ENCODE measurements around the gene IL4. TPM values are rescaled to one million over a fixed set of nuclear protein-coding genes. Genes with fewer than 3 reads are reported as not detected.

Gene IL4
- total and polyA plus RNA-seq, 9 of the 15 experiments (the other 6 are each of a cell fraction or from before 2014, with no cell fraction given): 0.22 to 0.62 TPM; not detected in 7

GRCh38 chr5:132641241-132641723 is 32.5 kb upstream of the IL4 start:
- Histone ChIP-seq H3K4me1 (replicated peaks in 1 of 2; ENCODE audit: control insufficient read depth in 2 of 2, insufficient read depth in 2 of 2, low read length in 2 of 2) (no peaks in the 10 kb centered on the region), H4K20me1 (replicated peaks; ENCODE audit: control insufficient read depth, insufficient read depth, low read length) (no peaks in the 10 kb centered on the region), H3K9me3 (replicated peaks; ENCODE audit: control insufficient read depth, insufficient read depth, low read depth, low read length) (no peaks in the 10 kb centered on the region), H3K4me3 (no peak overlapping the region), H3K79me2 (ENCODE audit: control insufficient read depth, insufficient read depth, low read length) (no peaks in the 10 kb centered on the region), H3K9me1 (ENCODE audit: control insufficient read depth, insufficient read depth, low read length) (no peaks in the 10 kb centered on the region), H3K27me3 (ENCODE audit: control insufficient read depth in 2 of 2, insufficient read depth in 2 of 2, low read length in 2 of 2) (no peaks in the 10 kb centered on the region), H3K9ac (ENCODE audit: insufficient read depth in 1 of 2, low read depth in 2 of 2, low read length in 2 of 2) (no peak overlapping the region), H3K27ac (ENCODE audit: extremely low read depth, low read depth, low read length) (no peak overlapping the region), H3K36me3 (ENCODE audit: control insufficient read depth, insufficient read depth, low read length) (peaks cover 66% of the 10 kb centered on the region), H2AFZ (ENCODE audit: low read depth, low read length) (no peak overlapping the region), H3K4me2 (ENCODE audit: insufficient read depth, low read length) (no peak overlapping the region)
- intact Hi-C loops (cut with micrococcal nuclease): no loop called here
- TF ChIP-seq ZNF384 (IDR thresholded peaks at IDR 0.05; ENCODE audit: low read depth, low read length): no peak
- TF ChIP-seq KDM4B (IDR thresholded peaks at IDR 0.05; ENCODE audit: borderline replicate concordance in 2 of 2, low read depth in 1 of 2): no peak
- TF ChIP-seq ZNF184 (CRISPR knock-in tag; IDR thresholded peaks at IDR 0.05): no peak
- no peak for TF ChIP-seq XRCC5 (IDR thresholded peaks at IDR 0.05; ENCODE audit: low read depth, low read length)
- no peak for TF ChIP-seq CHD2 (IDR thresholded peaks at IDR 0.05; ENCODE audit: low read depth, low read length)
- TF ChIP-seq ZNF764 (CRISPR knock-in tag; IDR thresholded peaks at IDR 0.05; ENCODE audit: low read depth): no peak
- TF ChIP-seq THAP12 (CRISPR knock-in tag; IDR thresholded peaks at IDR 0.05): no peak
- no peak for TF ChIP-seq GTF3C2 (IDR thresholded peaks at IDR 0.05; ENCODE audit: borderline replicate concordance, extremely low read depth, insufficient read length)
- TF ChIP-seq NEUROD1 (IDR thresholded peaks at IDR 0.05; ENCODE audit: borderline replicate concordance, low read depth, low read length, partially characterized antibody): no peak
- no peak for FAIRE-seq
- ChIA-PET CTCF (ENCODE audit: low intra/inter-chr PET ratio) (no interaction called here), POLR2A (interaction anchor here (1.4 to 2.1 kb wide), 3 partner anchors 11 to 20 kb away, joined by 4 to 8 read pairs (median 7); partner anchors contain the start of gene IL13)
- BruUV-seq (replicated peaks): no TSS peak
- DNase-seq (ENCODE audit: extremely low read depth in 1 of 4, low spot score in 3 of 4): no peak
- no peak for ATAC-seq
- 91% methylated on average over 2 of the region's 3 CpGs for WGBS (ENCODE audit: insufficient coverage, low coverage, missing lambda C conversion rate)
- in situ Hi-C loops (cut with MboI): no loop called here

Measured in K562 (cell line).